H7 (cell line): ENCODE data around the gene CLCN1. TPM values are rescaled to one million over a fixed set of nuclear protein-coding genes. Genes with fewer than 3 reads are reported as not detected.

Source experiments
- DNase-seq: peaks from one replicate; pipeline ENCODE4 v3.0.0; 2012
- H3K27me3 ChIP-seq: 2 replicates; pipeline ENCODE4 v1.6.0; 2011; ENCODE audit warnings: mild to moderate bottlenecking, low read length; ENCODE audit not compliant: control insufficient read depth, insufficient read depth
- H3K36me3 ChIP-seq: replicated peaks from 2 replicates; pipeline ENCODE4 v1.5.1; 2011; ENCODE audit warnings: low read length; ENCODE audit not compliant: control insufficient read depth, insufficient read depth
- H3K4me3 ChIP-seq: 2 replicates; pipeline ENCODE4 v1.5.1; 2011; ENCODE audit warnings: low read depth, mild to moderate bottlenecking, control low read depth, low read length, moderate library complexity; ENCODE audit not compliant: insufficient read depth
- total RNA-seq: library from RNA; depleted of rRNA; stranded (reverse); fragments of >200 nt; shearing (Covaris generic); gene quantifications from 2 replicates; pipeline ENCODE4 v1.2.3, GENCODE V29; 2014

Gene CLCN1
- total RNA-seq, 1 experiment from 2014 or later, result 0.21 TPM

DNA sequence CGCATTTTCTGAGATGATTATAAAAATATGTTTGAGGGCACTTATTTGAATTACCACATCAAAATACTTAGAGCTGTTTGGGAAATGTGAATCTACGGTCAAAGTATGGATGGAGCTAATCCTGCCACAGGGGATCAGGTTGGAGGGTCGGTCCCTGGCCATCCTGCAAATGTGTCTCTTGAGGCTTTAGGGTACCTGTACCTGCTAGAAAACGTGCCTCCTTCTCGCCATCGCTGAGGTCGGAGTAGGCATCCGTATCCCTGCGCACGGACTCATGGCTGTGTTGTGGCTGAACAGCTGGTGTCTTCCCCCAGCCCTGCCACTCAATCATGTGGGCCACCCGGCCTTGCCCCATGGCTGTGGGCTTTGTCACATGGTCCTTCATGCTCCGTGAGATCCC, 42.7 kb downstream of the CLCN1 start:
- peaks cover 6% of the 10 kb centered on the region for H3K36me3 ChIP-seq

DNA sequence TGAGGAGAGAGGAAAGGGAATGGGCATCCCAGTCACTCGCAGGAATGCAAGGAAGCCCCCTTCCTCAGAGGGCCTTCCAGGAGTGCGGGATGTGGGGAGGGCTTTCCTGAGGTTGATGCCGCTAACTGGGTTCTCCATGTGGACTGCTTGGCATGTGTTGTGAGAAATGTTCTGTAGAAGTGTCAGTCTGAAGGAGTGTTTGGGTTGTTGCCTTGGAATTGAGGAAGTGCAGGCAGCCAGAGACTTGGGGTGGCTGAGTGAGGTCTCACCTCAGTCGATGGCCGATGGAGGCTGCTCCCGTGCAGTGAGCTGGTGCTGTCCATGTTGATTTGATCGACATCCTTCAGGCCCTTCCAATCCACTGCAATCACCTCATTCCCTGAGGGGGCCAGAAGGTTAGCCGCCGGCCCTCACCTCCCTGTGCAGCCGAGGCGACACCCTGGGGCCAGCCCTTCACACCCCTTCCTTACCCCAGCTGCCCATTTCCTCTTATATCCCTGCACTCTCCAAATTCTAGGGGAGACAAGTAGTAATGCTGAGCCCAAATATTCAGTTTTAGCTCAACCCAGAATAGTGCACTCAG, 44.0 kb downstream of the CLCN1 start:
- no peak for DNase-seq
- peaks cover 18% of the 10 kb centered on the region for H3K27me3 ChIP-seq

More for the DNA sequence above, 42.7 kb downstream of the CLCN1 start:
- H3K4me3 ChIP-seq, result no peak overlapping the region
- no peak for DNase-seq
- H3K27me3 ChIP-seq, result peaks cover 12% of the 10 kb centered on the region

DNA sequence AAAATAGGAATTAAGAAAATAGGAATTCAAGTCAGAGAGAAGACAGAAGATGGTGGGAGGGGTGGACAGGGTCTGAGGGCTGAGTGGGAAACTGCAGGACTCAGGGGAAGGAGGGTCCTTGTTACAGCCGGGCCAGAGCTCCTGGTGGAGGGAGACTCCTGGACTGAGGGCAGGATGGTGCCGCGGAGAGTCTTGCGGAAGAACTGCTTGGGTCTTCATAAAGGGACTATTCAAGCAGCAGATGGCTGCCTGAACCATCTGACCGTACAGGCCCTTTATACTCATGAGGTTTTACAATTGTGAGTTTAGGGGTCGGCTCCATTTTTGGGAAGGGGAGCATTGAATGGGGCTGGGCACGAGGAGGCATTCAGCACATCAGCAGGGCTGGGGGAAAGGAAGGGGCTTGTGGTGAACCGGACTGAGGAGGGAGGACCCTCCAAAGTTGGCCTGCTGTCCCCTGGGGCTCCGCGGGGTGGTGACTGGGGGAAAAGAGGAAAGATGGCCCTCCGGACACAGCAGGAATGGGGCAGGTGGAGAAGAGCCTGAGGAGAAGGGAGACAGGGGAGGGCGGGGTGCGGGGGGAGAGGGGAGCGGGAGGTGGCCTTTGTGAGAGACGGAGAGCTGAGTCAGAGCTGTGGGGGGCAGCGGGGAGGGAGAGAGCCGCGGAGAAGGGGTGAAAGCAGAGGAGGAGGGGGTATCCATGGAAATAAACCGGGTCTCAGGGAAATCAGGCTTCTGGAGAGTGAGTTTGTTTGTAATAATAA, 45.1 kb downstream of the CLCN1 start:
- peak overlapping the region; percentile 69 for H3K4me3 ChIP-seq
- H3K36me3 ChIP-seq, result peaks cover 5% of the 10 kb centered on the region
- peak; percentile 92 for DNase-seq
- peaks cover 18% of the 10 kb centered on the region for H3K27me3 ChIP-seq

More for the DNA sequence above, 44.0 kb downstream of the CLCN1 start:
- no peak overlapping the region for H3K4me3 ChIP-seq
- H3K36me3 ChIP-seq, result peaks cover 6% of the 10 kb centered on the region

DNA sequence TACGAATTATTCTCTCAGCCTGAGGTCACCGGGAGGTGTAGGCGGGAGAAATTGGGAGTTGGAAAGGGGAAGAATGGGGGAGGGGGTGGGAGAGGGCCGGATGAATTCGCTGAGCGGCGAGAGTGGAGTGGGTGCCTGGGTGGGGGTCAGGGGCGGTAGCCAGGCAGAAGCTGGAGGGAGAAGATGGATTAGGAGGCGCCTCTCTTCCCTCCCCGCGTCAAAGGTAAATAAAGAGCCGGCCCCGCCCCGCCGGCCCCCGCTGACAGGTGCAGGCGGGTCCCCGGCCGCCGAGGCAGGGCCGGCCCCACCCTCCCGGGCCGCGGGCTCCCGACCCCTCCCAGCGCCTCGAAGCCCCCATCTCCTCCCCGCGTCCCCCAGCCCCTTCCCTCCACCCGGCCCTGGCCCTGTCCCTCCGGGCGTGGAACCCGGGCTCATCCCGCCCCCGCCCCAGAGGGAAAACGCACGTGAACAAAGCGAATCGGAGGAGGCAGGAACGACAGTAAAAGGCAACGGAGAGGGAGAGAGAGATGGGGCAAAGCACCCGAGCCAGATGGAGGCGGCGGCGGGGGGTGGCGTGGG, 45.7 kb downstream of the CLCN1 start:
- Histone ChIP-seq H3K4me3 (peak overlapping the region; percentile 69), H3K27me3 (peaks cover 18% of the 10 kb centered on the region), H3K36me3 (no peaks in the 10 kb centered on the region; the same call in 1 of the 2 replicates)
- DNase-seq, result peak; percentile 94

- peak within 1 kb of the TSS; percentile 69 for H3K4me3 ChIP-seq
- no peaks in the 10 kb centered on the region; the same call in 1 of the 2 replicates for H3K36me3 ChIP-seq
- peak; percentile 98 for DNase-seq
- H3K27me3 ChIP-seq, result peaks cover 18% of the 10 kb centered on the region
These were observed 46.5 kb downstream of the CLCN1 start, which contains the start of gene FAM131B for GRCh38 chr7:143362131-143363015. Gene FAM131B, minus strand, starts transcription at chr7:143362713. Its CDS starts 110 bp downstream, at chr7:143362603.

DNA sequence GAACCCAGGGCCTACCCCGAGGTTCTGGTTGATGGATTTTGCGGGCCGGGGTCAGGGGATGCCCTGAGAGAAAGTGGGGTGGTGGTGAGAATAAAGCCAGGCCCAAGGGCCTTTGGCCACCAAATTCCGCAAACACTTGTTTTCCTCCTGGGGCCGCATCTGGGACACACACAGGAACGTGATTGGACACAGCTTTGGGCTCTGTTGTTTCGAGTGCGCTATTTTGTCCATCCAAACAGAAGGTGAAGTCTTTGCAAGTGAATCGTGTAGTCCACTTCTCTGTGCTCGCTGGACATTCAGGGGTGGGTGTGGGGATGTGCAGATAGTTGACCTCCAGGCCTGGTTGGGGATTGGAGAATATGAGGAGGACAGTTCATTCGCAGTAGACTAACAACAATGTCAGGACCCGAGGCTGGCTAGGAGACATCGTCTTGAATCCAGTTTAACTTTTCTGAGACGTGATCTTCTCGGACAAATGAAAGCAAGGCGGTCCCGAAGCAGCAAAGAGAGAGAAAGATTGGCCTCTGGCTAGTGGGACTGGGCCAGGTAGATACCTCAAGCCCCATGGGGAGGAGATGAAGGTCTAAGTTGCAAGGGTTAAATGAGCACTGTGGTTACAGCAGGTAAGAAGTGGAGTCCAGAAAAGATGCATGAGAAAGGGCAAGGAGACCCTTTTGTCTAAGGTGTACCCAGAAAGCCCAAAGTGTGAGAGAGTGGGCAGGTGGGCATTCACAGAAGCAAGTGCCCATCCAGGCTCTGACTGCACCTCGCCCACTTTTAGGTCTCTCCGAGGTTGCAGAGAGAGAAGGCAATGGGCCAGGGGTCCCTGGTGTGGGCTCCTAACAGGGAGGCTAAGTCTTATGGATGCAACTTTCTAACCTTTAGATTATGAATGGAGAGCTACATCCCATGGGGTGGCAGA, 47.4 kb downstream of the CLCN1 start:
- Histone ChIP-seq H3K27me3 (peaks cover 18% of the 10 kb centered on the region), H3K4me3 (peak overlapping the region; percentile 69), H3K36me3 (no peaks in the 10 kb centered on the region; the same call in 1 of the 2 replicates)
- DNase-seq, result no peak

- Histone ChIP-seq H3K27me3 (peaks cover 12% of the 10 kb centered on the region), H3K4me3 (no peak overlapping the region), H3K36me3 (no peaks in the 10 kb centered on the region)
- no peak for DNase-seq
These were observed 52.1 kb downstream of the CLCN1 start for GRCh38 chr7:143367972-143368371.

DNA sequence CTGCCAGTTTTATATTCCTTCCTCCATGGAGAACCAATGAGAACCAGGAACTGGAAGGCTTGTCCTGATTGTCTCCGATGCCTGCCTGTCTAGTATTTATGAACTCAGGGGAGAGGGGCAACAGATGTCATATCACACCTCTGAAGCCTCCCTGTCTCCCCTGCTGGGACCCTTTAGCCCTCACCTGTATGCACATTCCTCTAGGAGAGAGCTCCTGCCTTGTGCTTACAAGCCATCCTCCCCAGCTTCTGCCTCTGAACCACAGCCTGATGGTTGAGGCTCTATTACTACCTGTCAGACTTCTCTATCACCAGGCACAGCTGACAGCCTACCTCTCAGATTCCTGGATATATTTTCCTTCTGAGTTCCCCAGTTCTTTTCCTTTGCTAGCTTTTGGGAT, 52.5 kb downstream of the CLCN1 start:
- Histone ChIP-seq H3K36me3 (no peaks in the 10 kb centered on the region), H3K4me3 (no peak overlapping the region), H3K27me3 (peaks cover 8% of the 10 kb centered on the region)
- no peak for DNase-seq

DNA sequence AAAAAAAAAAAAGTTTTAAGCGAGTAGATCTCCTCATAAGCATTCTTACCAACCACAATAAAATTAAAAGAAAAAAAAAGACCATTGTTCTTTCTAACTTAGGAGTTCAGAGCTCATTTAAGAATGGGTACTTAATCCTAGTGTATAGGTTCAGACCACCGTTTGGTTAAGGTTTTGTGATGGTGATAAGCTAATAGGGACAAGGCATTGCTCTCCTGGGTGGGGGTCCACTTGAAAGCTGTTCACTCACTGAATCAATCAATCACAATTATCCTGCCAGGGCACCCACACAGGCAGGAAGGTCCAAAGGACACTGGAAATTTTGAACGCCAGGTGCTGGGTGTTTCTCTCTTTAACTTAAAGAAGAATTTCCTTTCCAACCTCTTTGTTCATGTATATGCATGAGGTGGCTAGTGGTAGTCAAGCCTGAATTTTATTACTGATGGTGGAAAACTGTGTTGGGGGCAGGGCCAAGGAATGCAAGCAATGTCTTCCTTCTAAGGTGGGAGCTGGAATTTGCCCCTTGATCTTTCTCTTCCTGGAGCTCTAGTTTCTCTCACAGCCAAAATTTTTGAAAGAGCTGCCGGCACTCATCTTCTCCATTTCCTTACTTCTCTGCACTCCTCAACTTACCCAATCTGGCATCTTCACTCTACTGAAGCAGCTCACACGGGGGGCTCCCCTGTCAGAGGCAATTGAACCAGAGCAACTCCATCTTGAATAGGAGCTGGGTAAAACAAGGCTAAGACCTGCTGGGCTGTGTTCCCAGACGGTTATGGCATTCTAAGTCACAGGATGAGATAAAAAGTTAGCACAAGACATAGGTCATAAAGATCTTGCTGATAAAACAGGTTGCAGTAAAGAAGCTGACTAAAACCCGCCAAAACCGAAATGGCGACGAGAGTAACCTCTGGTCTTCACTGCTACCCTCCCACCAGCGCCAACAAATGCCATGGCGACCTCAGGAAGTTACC, 54.1 kb downstream of the CLCN1 start:
- Histone ChIP-seq H3K27me3 (no peaks in the 10 kb centered on the region), H3K36me3 (no peaks in the 10 kb centered on the region), H3K4me3 (no peak overlapping the region)
- peak; percentile 48 for DNase-seq

DNA sequence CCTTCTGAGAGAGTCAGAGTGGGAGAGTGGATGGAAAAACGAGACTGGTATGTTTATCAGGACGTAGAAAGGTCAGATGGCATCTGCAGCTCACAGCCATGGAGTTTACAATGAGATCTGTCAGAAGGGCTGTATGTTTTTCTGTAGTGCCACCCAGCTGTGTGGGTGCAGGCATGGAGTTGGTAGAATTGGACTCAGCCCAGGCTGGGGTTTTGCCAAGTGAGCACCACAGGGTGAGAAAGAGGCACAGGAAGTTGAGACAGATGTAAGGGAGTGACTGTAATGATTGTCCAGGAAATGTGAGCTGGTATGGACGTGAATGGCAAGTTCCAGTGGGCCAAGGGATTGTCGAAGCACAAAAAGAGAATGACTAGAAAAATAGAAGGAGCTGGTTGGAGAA, 56.2 kb downstream of the CLCN1 start:
- H3K27me3 ChIP-seq, result no peaks in the 10 kb centered on the region
- DNase-seq, result no peak
- H3K4me3 ChIP-seq, result no peak overlapping the region
- no peaks in the 10 kb centered on the region for H3K36me3 ChIP-seq

DNA sequence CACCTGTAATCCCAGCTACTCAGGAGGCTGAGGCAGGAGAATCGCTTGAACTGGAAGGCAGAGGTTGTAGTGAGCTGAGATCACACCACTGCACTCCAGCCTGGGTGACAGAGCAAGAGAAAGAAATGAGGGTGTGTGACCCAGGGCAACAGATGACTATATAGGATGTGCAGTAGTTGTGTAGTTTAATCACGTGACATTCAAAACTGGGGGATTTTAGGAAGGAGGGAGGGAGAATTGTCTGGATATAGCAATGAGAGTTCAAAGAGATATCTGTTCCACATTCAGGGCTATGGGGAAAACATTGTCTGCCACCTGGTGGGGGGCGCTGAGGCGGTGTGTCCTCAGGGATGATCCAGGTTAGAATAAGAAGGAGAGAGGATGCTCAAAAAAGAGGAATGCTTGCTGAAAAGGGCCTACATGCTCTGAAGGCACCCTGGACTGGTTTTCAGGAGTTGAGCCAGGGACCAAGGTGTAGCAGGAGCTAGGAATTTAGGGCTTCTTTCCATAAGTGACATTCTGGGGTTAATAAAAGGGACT, 57.4 kb downstream of the CLCN1 start:
- Histone ChIP-seq H3K27me3 (no peaks in the 10 kb centered on the region), H3K36me3 (no peaks in the 10 kb centered on the region), H3K4me3 (no peak overlapping the region)
- DNase-seq, result peak; percentile 39

GRCh38 chr7:143374561-143374960, 58.6 kb downstream of the CLCN1 start:
- DNase-seq, result no peak
- H3K36me3 ChIP-seq, result no peaks in the 10 kb centered on the region
- H3K4me3 ChIP-seq, result no peak overlapping the region
- no peaks in the 10 kb centered on the region for H3K27me3 ChIP-seq
